C4-2B (cell line): ENCODE measurements around the gene ZFP91.

Experiments
- H3K27ac ChIP-seq: fragments of 450-650 bp; 2 replicates; pipeline ENCODE4 v1.5.1; 2017
- ZFX ChIP-seq: fragments of 450-650 bp; IDR thresholded peaks from 2 replicates; pipeline ENCODE4 v1.6.1; 2017
- TF ChIP-seq, protein P1 (sequence below): fragments of 450-650 bp; conservative IDR thresholded peaks from 2 replicates; pipeline ENCODE4 v1.5.1; 2017; ENCODE audit warnings: mild to moderate bottlenecking

The ZFP91 gene

DNA sequence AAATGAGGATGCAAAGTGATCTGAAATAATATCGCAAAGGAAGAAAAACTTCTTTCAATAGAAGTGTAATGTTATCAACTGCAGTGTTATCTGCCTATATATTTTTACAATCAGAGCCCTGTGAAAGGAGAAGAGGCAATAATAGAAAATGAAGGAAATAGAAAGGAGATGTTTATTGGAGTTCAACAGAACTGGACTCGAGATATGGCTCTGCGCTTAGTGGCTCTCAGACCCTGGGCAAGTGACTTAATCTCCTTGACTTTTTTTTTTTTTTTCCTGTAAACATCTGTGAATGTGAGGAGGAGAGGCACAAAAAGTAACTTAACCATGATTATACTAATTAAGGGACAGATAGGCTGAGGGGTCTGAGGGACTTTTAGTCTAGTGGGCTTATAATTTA is 62.5 kb downstream of the ZFP91 start:
- TF ChIP-seq ZFX: no peak
- TF ChIP-seq, protein P1, sequence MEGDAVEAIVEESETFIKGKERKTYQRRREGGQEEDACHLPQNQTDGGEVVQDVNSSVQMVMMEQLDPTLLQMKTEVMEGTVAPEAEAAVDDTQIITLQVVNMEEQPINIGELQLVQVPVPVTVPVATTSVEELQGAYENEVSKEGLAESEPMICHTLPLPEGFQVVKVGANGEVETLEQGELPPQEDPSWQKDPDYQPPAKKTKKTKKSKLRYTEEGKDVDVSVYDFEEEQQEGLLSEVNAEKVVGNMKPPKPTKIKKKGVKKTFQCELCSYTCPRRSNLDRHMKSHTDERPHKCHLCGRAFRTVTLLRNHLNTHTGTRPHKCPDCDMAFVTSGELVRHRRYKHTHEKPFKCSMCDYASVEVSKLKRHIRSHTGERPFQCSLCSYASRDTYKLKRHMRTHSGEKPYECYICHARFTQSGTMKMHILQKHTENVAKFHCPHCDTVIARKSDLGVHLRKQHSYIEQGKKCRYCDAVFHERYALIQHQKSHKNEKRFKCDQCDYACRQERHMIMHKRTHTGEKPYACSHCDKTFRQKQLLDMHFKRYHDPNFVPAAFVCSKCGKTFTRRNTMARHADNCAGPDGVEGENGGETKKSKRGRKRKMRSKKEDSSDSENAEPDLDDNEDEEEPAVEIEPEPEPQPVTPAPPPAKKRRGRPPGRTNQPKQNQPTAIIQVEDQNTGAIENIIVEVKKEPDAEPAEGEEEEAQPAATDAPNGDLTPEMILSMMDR: no peak
- H3K27ac ChIP-seq: no peak overlapping the region

DNA sequence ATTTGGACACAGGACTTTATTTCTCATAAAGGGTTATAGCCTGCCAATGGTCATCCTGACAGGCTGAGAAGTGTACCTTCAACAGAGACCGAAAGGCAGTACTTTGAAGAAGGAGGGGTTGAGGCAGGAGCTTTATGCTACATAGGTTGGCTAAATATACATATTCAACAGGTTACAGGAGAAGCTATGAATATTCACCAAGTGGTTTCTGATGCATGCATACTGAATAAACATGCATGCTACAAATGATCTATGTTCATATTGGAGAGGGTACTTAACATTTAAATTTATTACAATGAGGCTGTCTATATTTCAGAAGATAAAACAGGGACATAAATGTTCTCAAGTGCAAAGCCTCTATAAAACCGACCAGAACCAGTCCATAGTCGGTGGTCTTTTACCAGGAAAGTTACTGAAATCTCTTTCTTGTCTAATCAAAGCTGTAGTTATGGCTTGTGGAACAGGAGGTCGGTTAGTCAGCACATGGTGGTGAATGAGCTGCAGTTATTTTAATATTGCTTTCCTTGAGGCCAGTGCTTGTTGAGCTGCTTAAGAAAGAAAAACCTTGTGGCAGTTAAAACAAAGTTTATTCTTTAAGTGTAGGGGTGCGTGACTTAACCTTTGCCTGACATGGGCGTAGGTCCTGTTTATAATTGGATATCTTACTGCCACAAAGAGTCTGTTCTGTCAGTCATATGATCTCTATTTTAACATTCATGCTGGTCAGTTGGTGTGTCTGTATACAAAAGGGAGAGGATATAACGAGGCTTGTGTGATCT is 63.1 kb downstream of the ZFP91 start:
- TF ChIP-seq, protein P1: no peak
- no peak for TF ChIP-seq ZFX

DNA sequence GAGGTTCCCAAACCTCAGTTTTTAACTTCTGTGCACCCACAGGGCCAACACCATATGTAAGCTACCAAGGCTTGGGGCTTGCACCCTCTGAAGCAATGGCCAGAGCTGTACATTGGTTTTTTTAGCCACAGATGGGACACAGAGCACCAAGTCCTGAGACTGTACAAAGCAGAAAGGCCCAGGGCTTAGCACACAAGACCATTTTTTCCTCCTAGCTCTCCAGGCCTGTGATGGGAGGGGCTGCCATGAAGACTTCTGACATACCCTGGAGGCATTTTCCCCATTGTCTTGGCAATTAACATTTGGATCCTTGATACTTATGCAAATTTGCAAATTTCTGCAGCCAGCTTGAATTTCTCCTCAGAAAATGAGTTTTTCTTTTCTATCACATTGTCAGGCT is 67.0 kb downstream of the ZFP91 start:
- TF ChIP-seq, protein P1: no peak
- no peak for TF ChIP-seq ZFX
- H3K27ac ChIP-seq: no peak overlapping the region

More for the DNA sequence above, 63.1 kb downstream of the ZFP91 start:
- H3K27ac ChIP-seq: no peak overlapping the region

DNA sequence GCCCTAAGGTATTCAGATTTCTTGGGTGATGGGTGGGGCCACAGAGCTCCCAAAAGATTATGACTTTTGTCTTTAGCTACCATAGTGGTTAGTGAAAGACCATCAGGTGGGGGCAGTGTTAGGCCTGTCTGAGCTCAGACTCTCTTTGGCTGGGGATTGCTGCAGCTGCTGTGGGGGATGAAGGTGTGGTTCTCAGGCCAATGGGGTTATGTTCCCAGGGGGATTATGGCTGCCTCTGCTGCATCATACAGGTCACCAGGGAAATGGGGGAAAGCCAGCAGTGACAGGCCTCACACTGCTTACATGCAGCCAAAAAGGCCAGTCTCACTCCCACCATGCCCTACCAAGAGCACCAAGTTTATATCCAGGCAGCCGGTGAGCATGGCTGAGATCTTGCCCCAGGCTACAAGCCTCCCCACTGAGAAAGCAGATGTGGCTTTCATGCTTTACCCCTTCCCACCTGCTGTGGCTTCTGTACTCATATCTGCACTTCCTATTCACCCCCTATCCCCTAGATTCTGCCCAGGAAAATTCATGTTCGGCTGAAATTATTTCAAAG is 68.4 kb downstream of the ZFP91 start:
- H3K27ac ChIP-seq: no peak overlapping the region
- TF ChIP-seq, protein P1: no peak
- TF ChIP-seq ZFX: no peak

DNA sequence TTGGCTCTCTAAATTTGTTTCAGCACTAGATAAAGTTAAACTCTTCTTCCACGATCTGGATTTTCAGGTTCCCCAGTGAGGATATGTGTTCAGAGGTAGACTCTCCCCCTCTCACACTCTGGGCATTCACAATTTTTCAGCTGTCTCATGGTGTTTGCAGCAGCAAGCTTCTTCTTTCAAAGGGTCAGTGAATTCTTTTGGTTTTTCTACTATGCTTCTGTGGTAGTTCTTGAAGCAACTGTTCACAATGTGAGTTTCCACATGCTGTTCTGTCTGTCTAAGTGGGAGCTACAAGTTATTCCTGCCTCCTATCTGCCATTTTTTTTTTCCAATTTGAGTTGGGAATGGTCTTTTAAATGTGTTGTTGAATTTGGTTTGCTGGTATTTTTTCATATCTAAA is 69.0 kb downstream of the ZFP91 start:
- TF ChIP-seq, protein P1: no peak
- no peak for TF ChIP-seq ZFX

DNA sequence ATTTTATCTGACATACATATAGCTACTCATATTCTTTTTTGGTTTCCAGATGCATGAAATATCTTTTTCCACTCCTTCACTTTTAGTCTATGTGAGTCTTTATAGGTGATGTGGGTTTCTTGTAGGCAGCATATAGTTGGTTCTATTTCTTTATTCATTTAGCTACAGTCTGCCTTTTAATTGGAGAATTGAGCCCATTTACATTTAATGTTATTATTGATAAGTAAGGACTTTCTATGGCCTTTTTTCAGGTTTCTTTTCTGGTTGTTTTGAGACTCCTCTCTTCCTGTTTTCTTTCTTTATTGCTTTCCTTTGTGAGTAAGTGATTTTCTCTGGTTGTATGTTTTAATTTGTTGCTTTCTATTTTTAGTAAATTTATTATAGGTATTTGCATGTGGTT is 70.8 kb downstream of the ZFP91 start:
- TF ChIP-seq, protein P1: no peak
- TF ChIP-seq ZFX: no peak
- no peak overlapping the region for H3K27ac ChIP-seq

More for the DNA sequence above, 69.0 kb downstream of the ZFP91 start:
- H3K27ac ChIP-seq: no peak overlapping the region

DNA sequence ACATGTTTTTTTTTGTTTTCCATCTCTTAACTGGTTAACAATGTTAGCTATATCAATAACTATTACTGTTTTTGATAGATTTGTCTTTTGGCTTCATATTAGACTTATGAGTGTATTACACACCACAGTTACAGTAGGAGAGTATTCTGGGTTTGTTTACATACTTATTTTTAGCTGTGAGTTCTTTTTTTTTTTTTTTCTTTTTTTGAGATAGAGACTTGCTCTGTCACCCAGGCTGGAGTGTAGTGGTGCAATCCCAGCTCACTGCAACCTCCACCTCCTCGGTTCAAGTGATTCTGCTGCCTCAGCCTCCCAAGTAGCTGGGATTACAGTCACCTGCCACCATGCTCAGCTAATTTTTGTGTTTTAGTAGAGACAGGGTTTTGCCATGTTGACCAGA is 71.6 kb downstream of the ZFP91 start:
- H3K27ac ChIP-seq: no peak overlapping the region
- TF ChIP-seq ZFX: no peak
- TF ChIP-seq, protein P1: no peak
